HepG2 (cell line): Measurements from ENCODE around the gene COG1. TPM values are rescaled to one million over a fixed set of nuclear protein-coding genes. Genes with fewer than 3 reads are reported as not detected.
A peak's percentile ranks its signal among the peaks of the same experiment; 100 is the strongest.

Source experiments
- ATAC-seq: fragments of 200-7000 bp; cut with Tn5 transposase; 3 replicates; pipeline ENCODE4 v1.9.1; 2020; ENCODE audit warnings: mild to moderate bottlenecking, moderate library complexity
- BruUV-seq: library from RNA; stranded (reverse); fragments of 400-500 nt; replicated peaks from 2 replicates; lab custom pipeline; 2021; lab: Mats Ljungman, UMichigan
- CTCF ChIA-PET: fragments of 300-600 bp; formaldehyde crosslinking; extraction: SDS; loops from one replicate; lab custom pipeline; 2021; ENCODE audit warnings: low total read pairs, inconsistent platforms, low intra/inter-chr PET ratio; lab: Yijun Ruan, JAX
- POLR2A ChIA-PET: fragments of 350-600 bp; sonication (Branson Sonifier 250); formaldehyde crosslinking; loops from one replicate; lab custom pipeline; 2020; ENCODE audit warnings: antibody characterized with exemption, inconsistent platforms; lab: Yijun Ruan, JAX
- DNase-seq: peaks from one replicate; pipeline ENCODE4 v3.0.0-alpha.2; 2015; ENCODE audit warnings: low spot score
- FAIRE-seq: peaks from 3 replicates; lab custom pipeline; 2011; peaks lifted over from hg19 to GRCh38; lab: Jason Lieb, UNC
- H2AFZ ChIP-seq: one replicate; pipeline ENCODE4 v1.6.1; 2011; ENCODE audit warnings: low read length, inconsistent platforms
- H3K27ac ChIP-seq: fragments of 300-600 bp; 3 replicates; pipeline ENCODE4 v1.8.0; 2011; ENCODE audit warnings: mixed run types, mild to moderate bottlenecking, mixed read lengths, low read length, inconsistent platforms; ENCODE audit not compliant: insufficient read depth; ENCODE audit errors: extremely low read length
- H3K27me3 ChIP-seq, 2 experiments: fragments of 200-600 bp in 1 of 2; 2 replicates in 1 of 2; 3 replicates in 1 of 2; pipeline versions ENCODE4 v1.6.0 to v1.8.0; 2011; ENCODE audit warnings: low read length in 2 of 2, mild to moderate bottlenecking in 2 of 2, moderate library complexity in 2 of 2, inconsistent platforms in 1 of 2; ENCODE audit not compliant: insufficient read depth in 2 of 2, control insufficient read depth in 1 of 2
- H3K36me3 ChIP-seq, 2 experiments: fragments of 200-600 bp in 1 of 2; replicated peaks in 1 of 2; 2 replicates in 1 of 2; 3 replicates in 1 of 2; pipeline versions ENCODE4 v1.5.1 to v1.8.0; 2011; ENCODE audit warnings: low read length in 2 of 2, inconsistent platforms in 1 of 2; ENCODE audit not compliant: insufficient read depth in 2 of 2, control insufficient read depth in 1 of 2
- H3K4me1 ChIP-seq: 2 replicates; pipeline ENCODE4 v1.5.1; 2012; ENCODE audit warnings: low read length, inconsistent platforms; ENCODE audit not compliant: insufficient read depth
- H3K4me2 ChIP-seq: 2 replicates; pipeline ENCODE4 v1.6.0; 2011; ENCODE audit warnings: low read depth, low read length, inconsistent platforms
- H3K4me3 ChIP-seq, 3 experiments: fragments of 200-600 bp in 1 of 3; sonication (generic), shearing (Covaris generic) in 1 of 3; replicated peaks in 1 of 3; 2 replicates each; pipeline ENCODE4 v1.5.1; 2011 to 2016; ENCODE audit warnings: low read length in 3 of 3, inconsistent platforms in 2 of 3, low read depth in 2 of 3, mild to moderate bottlenecking in 2 of 3, control low read depth in 1 of 3, mixed read lengths in 1 of 3; ENCODE audit not compliant: insufficient read depth in 1 of 3
- H3K79me2 ChIP-seq: one replicate; pipeline ENCODE4 v1.6.1; 2011; ENCODE audit warnings: low read length, inconsistent platforms; ENCODE audit not compliant: insufficient read depth
- H3K9ac ChIP-seq: 2 replicates; pipeline ENCODE4 v1.6.0; 2011; ENCODE audit warnings: mild to moderate bottlenecking, low read depth, low read length, inconsistent platforms; ENCODE audit not compliant: insufficient read depth
- H3K9me3 ChIP-seq: 2 replicates; pipeline ENCODE4 v1.5.1; 2012; ENCODE audit warnings: mild to moderate bottlenecking, low read length
- H4K20me1 ChIP-seq: 2 replicates; pipeline ENCODE4 v1.6.0; 2011; ENCODE audit warnings: inconsistent platforms, mild to moderate bottlenecking, low read length, moderate library complexity; ENCODE audit not compliant: insufficient read depth
- NONO ChIP-seq, 2 experiments: fragments of 450-650 bp in 1 of 2; sonication (generic) in 1 of 2; formaldehyde crosslinking in 1 of 2; IDR thresholded peaks in 1 of 2; conservative IDR thresholded peaks in 1 of 2; 2 replicates each; pipeline versions ENCODE4 v1.6.1 to v1.8.0; 2017 to 2022; ENCODE audit warnings: mild to moderate bottlenecking in 1 of 2, missing genetic modification reagents in 1 of 2, moderate library complexity in 1 of 2
- PHB2 ChIP-seq: fragments of 450-650 bp; IDR thresholded peaks from 2 replicates; pipeline ENCODE4 v1.6.1; 2018; ENCODE audit not compliant: partially characterized antibody
- SOX13 ChIP-seq, 3 experiments: fragments of 450-650 bp in 1 of 3; sonication (generic) in 1 of 3; formaldehyde crosslinking in 1 of 3; IDR thresholded peaks in 2 of 3; conservative IDR thresholded peaks in 1 of 3; 2 replicates each; pipeline versions ENCODE4 v1.5.0 to v1.6.1; 2016 to 2020; ENCODE audit warnings: antibody characterized with exemption in 1 of 3, mild to moderate bottlenecking in 1 of 3, missing compliant biosample characterization in 1 of 3, missing genetic modification reagents in 1 of 3, moderate library complexity in 1 of 3
- ZHX2 ChIP-seq, 2 experiments: sonication (generic) in 1 of 2; formaldehyde crosslinking in 1 of 2; IDR thresholded peaks; 2 replicates each; pipeline versions ENCODE4 v1.6.1 to v1.9.0; 2014 to 2022; ENCODE audit warnings: antibody characterized with exemption in 1 of 2, borderline replicate concordance in 1 of 2, inconsistent platforms in 1 of 2, low read depth in 1 of 2, missing genetic modification reagents in 1 of 2
- ZNF770 ChIP-seq: sonication (generic); formaldehyde crosslinking; IDR thresholded peaks from 2 replicates; pipeline ENCODE4 v1.5.0; 2020; ENCODE audit warnings: mild to moderate bottlenecking, missing genetic modification reagents
- ZNF891 ChIP-seq: sonication (generic); formaldehyde crosslinking; IDR thresholded peaks from 2 replicates; pipeline ENCODE4 v1.5.0; 2020; ENCODE audit warnings: mild to moderate bottlenecking, missing genetic modification reagents
- WGBS: methylation state at CpG from one replicate; pipeline ENCODE4 v1.1.6; 2017; ENCODE audit warnings: low lambda C conversion rate; 5-methylcytosine and 5-hydroxymethylcytosine counted together
- in situ Hi-C: cut with HindIII; loops from 2 replicates; pipeline ENCODE4 v1.10.0; 2017; ENCODE audit warnings: low pct_unique_long_range_greater_than_20kb; ENCODE audit not compliant: extremely low pct_ligation_motif_present
- intact Hi-C: fragments of 100-400 bp; cut with micrococcal nuclease; formaldehyde crosslinking; loops from one replicate; pipeline ENCODE4 v1.10.0; 2022; ENCODE audit not compliant: unreplicated experiment
- polyA plus RNA-seq, 8 experiments: library from polyadenylated mRNA; depleted of rRNA in 3 of 8; stranded (reverse) in 7 of 8; unstranded in 1 of 8; fragments of >200 nt; fragmentation: Illumina TruSeq in 4 of 8; extraction: Trizol in 4 of 8; gene quantifications; 2 replicates each; pipeline versions ENCODE4 v1.2.1 to v1.2.3, GENCODE V29; 2011 to 2016; ENCODE audit warnings: low read depth in 4 of 8, missing spikeins in 1 of 8, mixed read lengths in 1 of 8; ENCODE audit not compliant: insufficient read depth in 1 of 8
- total RNA-seq, 5 experiments: library from RNA; depleted of rRNA; stranded (reverse); fragments of >200 nt; fragmentation: Illumina TruSeq; extraction: Trizol; gene quantifications; 2 replicates each; pipeline ENCODE4 v1.2.3, GENCODE V29; 2016; ENCODE audit warnings: low read depth in 1 of 5
- TF ChIP-seq, protein P1 (sequence below): sonication (generic); formaldehyde crosslinking; IDR thresholded peaks from 2 replicates; pipeline ENCODE4 v1.8.1; 2022; ENCODE audit warnings: low read depth, mild to moderate bottlenecking, missing genetic modification reagents

The COG1 gene
- total and polyA plus RNA-seq, 2 of the 13 experiments (the other 11 are each of a cell fraction or from before 2014, with no cell fraction given), result 36.6 to 39.7 TPM

DNA sequence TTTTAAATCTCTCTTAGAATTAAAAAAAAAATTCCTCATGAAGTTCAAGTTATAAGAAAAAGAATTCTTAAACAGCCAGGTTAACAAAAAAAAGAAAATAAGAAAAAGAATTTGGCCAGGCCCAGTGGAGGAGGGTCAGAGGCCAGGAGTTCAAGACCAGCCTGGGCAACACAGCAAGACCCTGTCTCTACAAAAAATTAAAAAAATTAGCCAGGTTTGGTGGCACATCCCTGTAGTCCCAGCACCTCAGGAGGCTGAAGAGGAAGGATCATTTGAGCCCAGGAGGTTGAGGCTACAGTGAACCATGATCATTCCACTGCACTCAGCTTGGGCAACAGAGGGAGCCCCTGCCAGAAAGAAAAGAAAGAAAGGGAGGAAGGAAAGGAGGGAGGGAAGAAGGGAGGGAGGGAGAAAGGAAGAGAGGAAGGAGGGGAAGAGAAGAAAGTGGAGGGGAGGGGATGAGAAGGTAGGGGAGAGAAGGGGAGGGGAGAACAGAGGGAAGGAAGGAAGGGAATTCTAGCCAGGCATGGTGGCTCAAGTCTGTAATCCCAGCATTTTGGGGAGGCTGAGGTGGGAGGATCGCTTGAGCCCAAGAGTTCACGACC lies 30.9 kb downstream of the COG1 start:
- Histone ChIP-seq H3K4me2 (no peak overlapping the region), H2AFZ (no peak overlapping the region), H3K4me1 (peaks cover 49% of the 10 kb centered on the region), H3K9ac (no peak overlapping the region), H3K4me3 (no peak overlapping the region), H3K79me2 (peaks cover 42% of the 10 kb centered on the region), H3K27ac (no peak overlapping the region), H4K20me1 (no peaks in the 10 kb centered on the region), H3K36me3 (peaks cover 5 to 10% of the 10 kb centered on the region in 2 experiments; a peak in 3 of 5 replicates), H3K27me3 (no peaks in the 10 kb centered on the region), H3K9me3 (no peaks in the 10 kb centered on the region)
- BruUV-seq, result no TSS peak
- intact Hi-C loops, result no loop called here
- FAIRE-seq (no peak), ATAC-seq (no peak), DNase-seq (no peak)
- in situ Hi-C loops, result no loop called here
- 97% methylated on average over 2 of the region's 2 CpGs for WGBS
- CTCF ChIA-PET, result no interaction called here
- TF ChIP-seq ZNF891 (CRISPR knock-in tag), result no peak
- 0 out of 2 replicates have a peak, but pooled peaks have one; percentile 44 for TF ChIP-seq NONO (IDR thresholded peaks at IDR 0.05)
- TF ChIP-seq NONO (CRISPR knock-in tag; conservative IDR thresholded peaks at IDR 0.05), result no peak
- TF ChIP-seq SOX13 (IDR thresholded peaks at IDR 0.05), result no peak
- TF ChIP-seq SOX13 (CRISPR knock-in tag; conservative IDR thresholded peaks at IDR 0.05 in 1 of 2, IDR thresholded peaks at IDR 0.05 in 1 of 2), result no peak
- TF ChIP-seq, protein P1, sequence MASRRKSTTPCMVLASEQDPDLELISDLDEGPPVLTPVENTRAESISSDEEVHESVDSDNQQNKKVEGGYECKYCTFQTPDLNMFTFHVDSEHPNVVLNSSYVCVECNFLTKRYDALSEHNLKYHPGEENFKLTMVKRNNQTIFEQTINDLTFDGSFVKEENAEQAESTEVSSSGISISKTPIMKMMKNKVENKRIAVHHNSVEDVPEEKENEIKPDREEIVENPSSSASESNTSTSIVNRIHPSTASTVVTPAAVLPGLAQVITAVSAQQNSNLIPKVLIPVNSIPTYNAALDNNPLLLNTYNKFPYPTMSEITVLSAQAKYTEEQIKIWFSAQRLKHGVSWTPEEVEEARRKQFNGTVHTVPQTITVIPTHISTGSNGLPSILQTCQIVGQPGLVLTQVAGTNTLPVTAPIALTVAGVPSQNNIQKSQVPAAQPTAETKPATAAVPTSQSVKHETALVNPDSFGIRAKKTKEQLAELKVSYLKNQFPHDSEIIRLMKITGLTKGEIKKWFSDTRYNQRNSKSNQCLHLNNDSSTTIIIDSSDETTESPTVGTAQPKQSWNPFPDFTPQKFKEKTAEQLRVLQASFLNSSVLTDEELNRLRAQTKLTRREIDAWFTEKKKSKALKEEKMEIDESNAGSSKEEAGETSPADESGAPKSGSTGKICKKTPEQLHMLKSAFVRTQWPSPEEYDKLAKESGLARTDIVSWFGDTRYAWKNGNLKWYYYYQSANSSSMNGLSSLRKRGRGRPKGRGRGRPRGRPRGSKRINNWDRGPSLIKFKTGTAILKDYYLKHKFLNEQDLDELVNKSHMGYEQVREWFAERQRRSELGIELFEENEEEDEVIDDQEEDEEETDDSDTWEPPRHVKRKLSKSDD, result no peak
- peak; percentile 13; the same call in 1 of the 2 replicates for TF ChIP-seq ZNF770 (CRISPR knock-in tag)
- no peak for TF ChIP-seq ZHX2 (IDR thresholded peaks at IDR 0.05; ENCODE audit: low read depth)
- TF ChIP-seq ZHX2 (CRISPR knock-in tag; IDR thresholded peaks at IDR 0.05; ENCODE audit: borderline replicate concordance), result no peak
- no peak for TF ChIP-seq PHB2
- POLR2A ChIA-PET, result no interaction called here
